IPS DF 4.7 (cell line): ENCODE data around the gene ILKAP.

Source experiments
- DNase-seq: peaks from one replicate; pipeline ENCODE4 v3.0.0-alpha.2; 2013; ENCODE audit warnings: low spot score; ENCODE audit errors: extremely low read depth

Gene ILKAP

DNA sequence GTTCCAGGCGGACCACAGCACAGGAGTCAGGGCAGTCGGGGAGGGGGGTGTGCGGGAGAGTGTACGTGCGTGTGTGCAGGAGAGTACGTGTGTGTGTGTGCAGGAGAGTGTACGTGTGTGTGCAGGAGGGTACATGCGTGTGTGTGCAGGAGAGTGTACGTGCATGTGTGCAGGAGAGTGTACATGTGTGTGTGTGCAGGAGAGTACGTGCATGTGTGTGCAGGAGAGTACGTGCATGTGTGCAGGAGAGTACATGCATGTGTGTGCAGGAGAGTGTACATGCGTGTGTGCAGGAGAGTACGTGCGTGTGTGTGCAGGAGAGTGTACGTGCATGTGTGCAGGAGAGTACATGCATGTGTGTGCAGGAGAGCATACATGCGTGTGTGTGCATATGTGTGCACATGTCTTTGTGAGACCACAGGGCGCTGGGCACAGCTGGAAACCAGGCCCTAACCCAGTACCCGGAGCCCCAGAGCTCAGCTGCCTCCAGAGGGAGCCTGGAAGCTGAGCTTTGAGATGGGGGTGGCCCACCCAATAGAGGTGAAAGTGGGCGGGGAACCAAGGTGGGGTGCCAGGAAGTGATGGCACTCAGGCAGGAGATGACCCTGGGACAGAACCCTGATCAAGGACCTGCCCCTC lies 78.9 kb downstream of the ILKAP start:
- no peak for DNase-seq

DNA sequence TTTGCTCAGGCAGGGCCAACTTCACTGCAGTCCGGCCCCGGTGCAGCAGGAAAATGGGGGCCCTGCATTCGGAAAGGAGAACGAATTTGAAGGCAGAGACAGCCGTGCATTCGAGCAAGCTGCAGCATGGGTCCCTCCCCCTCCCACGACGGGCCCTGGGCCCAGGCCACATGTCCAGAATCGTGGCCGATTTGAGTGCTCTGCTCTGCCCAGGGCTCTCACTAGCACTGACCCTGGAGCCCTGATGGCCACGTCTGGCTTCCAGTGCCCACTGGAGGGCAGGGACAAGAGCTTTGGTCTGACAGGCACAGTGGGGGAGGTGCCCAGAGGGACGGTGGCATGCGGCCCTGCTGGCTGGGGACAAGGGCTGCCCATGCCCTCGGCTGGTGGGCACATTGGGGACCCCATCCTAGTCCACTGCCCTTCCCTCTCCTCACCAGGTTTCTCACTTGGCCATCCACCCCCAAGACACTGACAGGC lies 79.5 kb downstream of the ILKAP start:
- DNase-seq: no peak

DNA sequence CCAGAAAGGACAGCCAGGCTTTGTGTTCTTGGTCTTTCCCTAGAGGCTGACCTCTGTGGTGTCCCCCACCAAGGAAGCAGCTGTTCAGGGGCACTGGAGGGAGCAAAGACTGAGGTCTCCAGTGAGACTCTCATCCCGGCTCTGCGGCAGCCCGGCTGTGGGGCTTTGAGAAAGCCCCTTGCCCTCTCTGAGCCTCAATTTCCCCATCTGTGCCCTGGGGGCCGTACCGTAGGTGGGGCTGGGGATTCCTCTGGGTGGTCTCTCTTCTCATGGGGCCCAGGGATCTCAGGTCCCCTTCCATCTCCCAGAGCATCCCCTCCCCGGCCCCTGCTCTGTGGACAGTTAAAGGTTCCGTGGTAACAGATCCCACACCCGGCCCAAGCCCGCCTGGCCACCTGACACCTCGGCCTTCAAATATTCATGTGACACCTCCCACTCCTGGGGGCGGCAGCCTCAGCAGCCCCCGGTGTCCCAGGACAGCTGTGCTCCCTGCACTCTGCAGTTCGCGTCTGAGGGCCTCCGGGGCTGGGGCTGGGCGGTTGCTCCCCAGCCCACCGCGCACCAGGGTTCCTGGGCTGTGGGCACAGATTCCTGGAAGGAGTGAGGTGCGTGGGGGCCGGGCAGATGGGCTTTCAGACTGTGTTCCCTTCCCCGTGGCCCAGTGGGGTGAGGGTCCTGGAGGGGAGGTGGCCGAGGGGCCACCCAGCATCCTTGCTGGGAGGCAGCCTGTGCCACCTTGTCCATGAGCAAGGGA lies 80.1 kb downstream of the ILKAP start:
- DNase-seq: no peak

DNA sequence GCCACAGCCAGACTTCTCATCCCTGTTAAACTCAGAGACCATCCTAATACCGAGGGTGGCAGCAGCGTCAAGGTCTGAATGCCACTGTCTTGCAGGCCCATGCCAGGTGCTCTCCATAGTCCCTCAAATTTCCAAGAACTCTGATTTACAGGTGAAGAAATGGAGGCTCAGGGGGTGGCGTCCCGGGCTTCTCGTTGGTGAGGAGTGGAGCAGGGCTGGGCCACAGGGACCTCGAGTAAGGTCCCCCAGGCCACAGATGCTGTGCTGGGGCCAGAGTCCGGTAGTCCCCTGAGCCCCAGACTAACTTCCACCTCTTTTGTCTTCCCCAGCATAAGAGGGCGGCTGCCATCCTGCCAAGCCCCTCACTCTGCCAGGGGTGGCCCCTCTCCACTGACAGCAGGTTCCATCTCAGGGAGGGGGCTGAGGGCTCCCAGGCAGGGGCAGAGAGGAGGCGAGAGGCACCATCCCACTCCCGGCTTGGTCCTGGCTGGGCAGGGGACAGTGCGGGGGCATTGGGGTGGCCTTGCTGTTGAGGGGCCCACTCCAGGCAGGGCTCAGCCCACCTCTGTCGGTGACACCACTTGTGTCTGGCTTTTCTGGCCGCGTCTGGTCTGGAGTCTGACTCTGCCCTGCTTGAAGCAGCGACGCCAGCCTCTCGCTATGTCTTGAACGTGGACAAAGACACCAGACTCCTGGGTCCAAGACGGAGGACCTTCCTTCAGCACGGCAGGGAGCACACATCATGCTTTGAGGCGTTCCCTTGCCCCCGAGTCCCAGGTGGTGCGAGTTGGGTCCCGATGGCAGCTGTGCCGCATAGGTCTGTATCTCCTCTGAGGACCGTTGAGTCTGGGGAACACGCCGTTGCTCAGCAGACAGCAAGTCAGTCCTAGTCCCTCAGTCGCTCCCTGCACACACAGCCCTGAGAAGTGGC lies 80.9 kb downstream of the ILKAP start:
- no peak for DNase-seq

DNA sequence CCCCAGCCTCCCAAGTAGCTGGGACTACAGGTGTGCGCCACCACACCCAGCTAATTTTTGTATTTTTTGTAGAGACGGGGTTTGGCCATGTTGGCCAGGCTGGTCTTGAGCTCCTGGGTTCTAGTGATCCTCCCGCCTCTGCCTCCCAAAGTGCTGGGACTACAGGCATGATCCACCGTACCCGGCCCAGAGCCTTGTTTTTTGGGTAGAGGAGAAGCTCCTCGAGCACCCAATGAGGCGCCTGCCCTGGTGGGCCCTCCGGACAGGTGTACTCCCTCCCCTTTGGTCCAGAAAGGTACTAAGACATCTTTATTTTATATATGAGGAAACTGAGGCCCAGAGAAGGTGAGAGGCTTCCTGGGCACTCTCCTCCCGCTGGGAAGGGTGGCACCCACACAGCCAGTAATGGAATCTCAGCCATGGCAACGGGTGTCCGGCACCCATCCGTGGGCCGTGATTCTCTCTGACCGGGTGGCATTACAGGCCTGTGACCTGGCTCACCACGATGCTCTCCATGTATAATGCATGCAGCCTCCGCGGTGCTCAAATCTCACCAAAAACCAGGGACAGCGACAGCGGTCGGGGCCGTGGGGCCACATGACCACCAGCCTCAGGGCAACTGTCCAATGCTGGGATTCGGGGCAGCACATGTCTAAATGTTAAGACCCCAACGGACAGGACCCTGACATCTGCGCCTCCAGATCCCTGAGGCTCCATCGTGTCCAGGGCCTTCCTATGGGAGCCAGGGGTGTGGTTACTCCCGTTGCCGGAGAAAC lies 81.8 kb downstream of the ILKAP start:
- no peak for DNase-seq

DNA sequence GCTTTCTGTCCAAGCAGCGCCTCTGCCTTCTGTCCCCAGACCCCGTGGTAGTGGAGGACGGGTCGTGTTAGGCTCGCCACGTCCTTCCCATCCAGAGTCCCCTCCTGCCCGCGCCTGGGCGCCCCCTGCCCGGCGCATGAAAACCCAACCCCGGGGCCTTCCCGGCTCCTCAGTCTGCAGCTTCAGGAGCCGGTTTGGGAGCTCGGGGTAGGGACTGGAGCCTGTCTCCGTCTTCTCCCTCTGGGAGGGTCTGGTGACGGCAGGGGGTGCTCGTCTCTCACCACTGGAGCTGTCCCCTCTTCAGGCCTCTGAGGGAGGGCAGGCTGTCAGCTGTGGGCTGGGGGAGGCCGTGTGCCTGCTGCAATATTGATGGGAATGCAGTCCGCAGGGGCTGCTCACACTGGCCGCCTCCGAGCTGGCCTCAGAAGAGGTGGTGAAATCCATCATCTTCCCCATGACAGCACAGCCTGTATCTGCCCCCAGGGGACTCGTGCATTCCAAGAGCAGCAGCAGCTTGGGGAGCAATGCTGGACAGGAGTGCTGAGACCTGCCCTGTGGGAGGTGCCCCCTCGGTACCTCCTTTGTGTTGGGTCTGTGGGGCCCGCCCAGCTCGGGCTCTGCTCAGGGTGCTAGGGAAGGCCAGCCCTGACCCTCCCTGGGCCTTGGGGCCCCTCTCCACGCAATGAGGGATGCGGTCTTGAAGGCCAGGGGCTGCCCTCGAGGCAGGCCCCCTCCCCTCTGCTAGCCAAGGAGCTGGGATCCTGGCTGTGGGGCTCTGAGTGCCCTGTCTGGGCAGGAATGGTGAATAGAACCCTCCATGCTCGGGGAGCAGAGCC lies 82.8 kb downstream of the ILKAP start:
- no peak for DNase-seq
